ENCODE data around the gene ZDHHC8. TPM values are rescaled to one million over a fixed set of nuclear protein-coding genes. Genes with fewer than 3 reads are reported as not detected.

Gene ZDHHC8
- total and polyA plus RNA-seq, 10 of the 15 experiments (the other 5 are each of a cell fraction or from before 2014, with no cell fraction given): 0.03 to 46.3 (median 5.3) TPM

- FAIRE-seq: no peak
- peaks cover 33 to 42% of the 10 kb centered on the region in 2 experiments for H3K36me3 ChIP-seq (ENCODE audit: control insufficient read depth in 2 of 2, insufficient read depth in 2 of 2, low read length in 1 of 2)
- TF ChIP-seq ZBTB33 (IDR thresholded peaks at IDR 0.05) (no peak), ZZZ3 (IDR thresholded peaks at IDR 0.05; ENCODE audit: control insufficient read depth, insufficient read length, low read depth) (no peak), ZBTB40 (IDR thresholded peaks at IDR 0.05; ENCODE audit: borderline replicate concordance) (no peak), CHD4 (IDR thresholded peaks at IDR 0.05) (no peak), EZH2 (IDR thresholded peaks at IDR 0.05; ENCODE audit: borderline replicate concordance, control insufficient read depth, low read depth, low read length) (no peak), IKZF1 (conservative IDR thresholded peaks at IDR 0.05) (no peak)
- TF ChIP-seq, protein P1, sequence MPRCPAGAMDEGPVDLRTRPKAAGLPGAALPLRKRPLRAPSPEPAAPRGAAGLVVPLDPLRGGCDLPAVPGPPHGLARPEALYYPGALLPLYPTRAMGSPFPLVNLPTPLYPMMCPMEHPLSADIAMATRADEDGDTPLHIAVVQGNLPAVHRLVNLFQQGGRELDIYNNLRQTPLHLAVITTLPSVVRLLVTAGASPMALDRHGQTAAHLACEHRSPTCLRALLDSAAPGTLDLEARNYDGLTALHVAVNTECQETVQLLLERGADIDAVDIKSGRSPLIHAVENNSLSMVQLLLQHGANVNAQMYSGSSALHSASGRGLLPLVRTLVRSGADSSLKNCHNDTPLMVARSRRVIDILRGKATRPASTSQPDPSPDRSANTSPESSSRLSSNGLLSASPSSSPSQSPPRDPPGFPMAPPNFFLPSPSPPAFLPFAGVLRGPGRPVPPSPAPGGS (IDR thresholded peaks at IDR 0.05; ENCODE audit: borderline replicate concordance, insufficient read depth, low read depth, low read length, poor library complexity, severe bottlenecking): no peak
- TF ChIP-seq, protein P2, sequence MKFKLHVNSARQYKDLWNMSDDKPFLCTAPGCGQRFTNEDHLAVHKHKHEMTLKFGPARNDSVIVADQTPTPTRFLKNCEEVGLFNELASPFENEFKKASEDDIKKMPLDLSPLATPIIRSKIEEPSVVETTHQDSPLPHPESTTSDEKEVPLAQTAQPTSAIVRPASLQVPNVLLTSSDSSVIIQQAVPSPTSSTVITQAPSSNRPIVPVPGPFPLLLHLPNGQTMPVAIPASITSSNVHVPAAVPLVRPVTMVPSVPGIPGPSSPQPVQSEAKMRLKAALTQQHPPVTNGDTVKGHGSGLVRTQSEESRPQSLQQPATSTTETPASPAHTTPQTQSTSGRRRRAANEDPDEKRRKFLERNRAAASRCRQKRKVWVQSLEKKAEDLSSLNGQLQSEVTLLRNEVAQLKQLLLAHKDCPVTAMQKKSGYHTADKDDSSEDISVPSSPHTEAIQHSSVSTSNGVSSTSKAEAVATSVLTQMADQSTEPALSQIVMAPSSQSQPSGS (IDR thresholded peaks at IDR 0.05; ENCODE audit: low read length): no peak
- TF ChIP-seq, protein P3, sequence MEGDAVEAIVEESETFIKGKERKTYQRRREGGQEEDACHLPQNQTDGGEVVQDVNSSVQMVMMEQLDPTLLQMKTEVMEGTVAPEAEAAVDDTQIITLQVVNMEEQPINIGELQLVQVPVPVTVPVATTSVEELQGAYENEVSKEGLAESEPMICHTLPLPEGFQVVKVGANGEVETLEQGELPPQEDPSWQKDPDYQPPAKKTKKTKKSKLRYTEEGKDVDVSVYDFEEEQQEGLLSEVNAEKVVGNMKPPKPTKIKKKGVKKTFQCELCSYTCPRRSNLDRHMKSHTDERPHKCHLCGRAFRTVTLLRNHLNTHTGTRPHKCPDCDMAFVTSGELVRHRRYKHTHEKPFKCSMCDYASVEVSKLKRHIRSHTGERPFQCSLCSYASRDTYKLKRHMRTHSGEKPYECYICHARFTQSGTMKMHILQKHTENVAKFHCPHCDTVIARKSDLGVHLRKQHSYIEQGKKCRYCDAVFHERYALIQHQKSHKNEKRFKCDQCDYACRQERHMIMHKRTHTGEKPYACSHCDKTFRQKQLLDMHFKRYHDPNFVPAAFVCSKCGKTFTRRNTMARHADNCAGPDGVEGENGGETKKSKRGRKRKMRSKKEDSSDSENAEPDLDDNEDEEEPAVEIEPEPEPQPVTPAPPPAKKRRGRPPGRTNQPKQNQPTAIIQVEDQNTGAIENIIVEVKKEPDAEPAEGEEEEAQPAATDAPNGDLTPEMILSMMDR (IDR thresholded peaks at IDR 0.05 in 2 of 3, conservative IDR thresholded peaks at IDR 0.05 in 1 of 3; ENCODE audit: control insufficient read depth in 2 of 3, extremely low read depth in 1 of 3, insufficient read depth in 1 of 3, low read depth in 3 of 3, low read length in 3 of 3): no peak
Measured at GRCh38 chr22:20114506-20115475, 16.8 kb upstream of the ZDHHC8 start.

More at GRCh38 chr22:20114506-20115475, 16.8 kb upstream of the ZDHHC8 start:
- H3K4me3 ChIP-seq: peak overlapping the region; percentile 83
- ChIA-PET POLR2A (no interaction called here), CTCF (no interaction called here), SMC1A (ENCODE audit: uncharacterized antibody, unreplicated experiment) (no interaction called here), RAD21 (ENCODE audit: unreplicated experiment) (no interaction called here)
- H3K9me3 ChIP-seq (replicated peaks; ENCODE audit: control insufficient read depth, insufficient read depth, low read length): no peaks in the 10 kb centered on the region
- peaks cover 29% of the 10 kb centered on the region for H3K4me1 ChIP-seq (ENCODE audit: control insufficient read depth, insufficient read depth, low read length)
- BruUV-seq (replicated peaks): no TSS peak
- H3K9ac ChIP-seq (ENCODE audit: control insufficient read depth, insufficient read depth, low read length): peak overlapping the region; percentile 91; the same call in 1 of the 2 replicates
- no peak overlapping the region; the same call in 1 of the 2 replicates for H3K4me2 ChIP-seq (ENCODE audit: control insufficient read depth, insufficient read depth)
- H2AFZ ChIP-seq (ENCODE audit: control insufficient read depth, low read depth, low read length): no peak overlapping the region
- no peak for DNase-seq (ENCODE audit: low read depth, low spot score)
- 0 out of 2 replicates have a peak, but pooled peaks cover 2% of the 10 kb centered on the region for H4K20me1 ChIP-seq (ENCODE audit: control insufficient read depth, insufficient read depth)
- WGBS (ENCODE audit: insufficient coverage, insufficient replicate concordance, low lambda C conversion rate, missing lambda C conversion rate): 96% methylated on average over 34 of the region's 36 CpGs
- H3K27ac ChIP-seq (ENCODE audit: control insufficient read depth, insufficient read depth): no peak overlapping the region
- H3K27me3 ChIP-seq (replicated peaks in 1 of 2; ENCODE audit: control insufficient read depth in 2 of 2, insufficient read depth in 2 of 2, low read length in 1 of 2): no peaks in the 10 kb centered on the region
- intact Hi-C loops (cut with micrococcal nuclease; ENCODE audit: unreplicated experiment): loop anchor here (5.0 kb wide), 1 partner anchor 142 kb away; no protein-coding TSS in a partner anchor
- in situ Hi-C loops (cut with MboI): no loop called here
- ATAC-seq: no peak
- peaks cover 49% of the 10 kb centered on the region for H3K79me2 ChIP-seq (ENCODE audit: control insufficient read depth, insufficient read depth, low read length)

Data from GM12878 (cell line).